ENCODE measurements around the gene ZNF575. TPM values are rescaled to one million over a fixed set of nuclear protein-coding genes. Genes with fewer than 3 reads are reported as not detected.
A peak's percentile ranks its signal among the peaks of the same experiment; 100 is the strongest.

The ZNF575 gene, protein sequence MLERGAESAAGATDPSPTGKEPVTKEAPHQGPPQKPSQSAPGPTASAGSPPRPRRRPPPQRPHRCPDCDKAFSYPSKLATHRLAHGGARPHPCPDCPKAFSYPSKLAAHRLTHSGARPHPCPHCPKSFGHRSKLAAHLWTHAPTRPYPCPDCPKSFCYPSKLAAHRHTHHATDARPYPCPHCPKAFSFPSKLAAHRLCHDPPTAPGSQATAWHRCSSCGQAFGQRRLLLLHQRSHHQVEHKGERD
- polyA plus RNA-seq, result not detected in 2 replicates
- 0.69 and 1.2 TPM in 2 replicates for polyA minus RNA-seq

DNA sequence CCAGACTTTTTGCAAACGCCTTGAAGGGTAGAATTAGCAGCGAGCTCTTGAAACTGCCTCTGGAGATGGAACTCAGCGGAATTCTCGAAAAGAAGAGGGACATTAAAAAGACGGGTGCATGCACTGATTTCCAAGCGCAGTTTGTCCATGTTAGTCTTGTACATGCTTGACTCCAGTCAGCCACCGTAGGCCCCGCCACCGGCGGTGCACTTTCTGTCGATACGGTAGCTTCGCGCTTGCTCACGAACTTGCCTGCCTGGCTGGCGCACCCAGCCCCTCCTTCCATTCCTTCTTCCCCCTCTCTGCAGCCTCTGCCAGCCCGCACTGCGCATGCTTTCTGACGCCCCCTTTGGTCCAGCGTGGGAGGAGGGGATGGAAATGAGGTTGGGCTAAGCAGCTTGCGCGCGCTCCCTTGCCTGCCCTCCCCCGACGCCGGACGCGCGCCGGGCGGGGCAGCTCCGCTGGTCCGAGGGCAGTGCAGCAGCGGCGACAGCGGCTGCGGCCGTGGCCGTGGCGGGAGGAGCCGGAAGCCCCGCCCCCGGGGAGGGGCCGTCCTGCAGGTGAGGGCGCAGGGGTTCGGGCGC is at the start of gene ZNF575:
ZNF575 (plus strand) TSS at position 227 of the 584 bp plus-strand sequence. CDS start 1,235 bp downstream, outside the sequence.
- Histone ChIP-seq H3K4me3 (ENCODE audit: low read length) (peak within 1 kb of the TSS; percentile 76), H2AFZ (ENCODE audit: low read depth, low read length) (peak within 1 kb of the TSS; percentile 82), H3F3A (ENCODE audit: insufficient read depth, low read length, poor library complexity, severe bottlenecking) (no peaks in the 10 kb centered on the region), H3K9me3 (ENCODE audit: low read length) (no peaks in the 10 kb centered on the region), H3K79me2 (replicated peaks; ENCODE audit: insufficient read depth, low read length) (no peaks in the 10 kb centered on the region), H3K27ac (ENCODE audit: low read length) (peak within 1 kb of the TSS; percentile 79), H3K27me3 (ENCODE audit: insufficient read depth, low read depth, low read length) (no peaks in the 10 kb centered on the region), H4K20me1 (ENCODE audit: insufficient read depth) (no peaks in the 10 kb centered on the region), H3K9ac (ENCODE audit: low read length) (peak within 1 kb of the TSS; percentile 71), H3K4me2 (ENCODE audit: low read length) (peak within 1 kb of the TSS; percentile 88), H3K36me3 (ENCODE audit: insufficient read depth, low read length) (no peaks in the 10 kb centered on the region), H3K9me2 (ENCODE audit: insufficient read depth, low read length) (no peaks in the 10 kb centered on the region)
- TF ChIP-seq MXI1 (conservative IDR thresholded peaks at IDR 0.05; ENCODE audit: poor library complexity, severe bottlenecking) (peak; percentile 73), EP300 (conservative IDR thresholded peaks at IDR 0.05; ENCODE audit: poor library complexity, severe bottlenecking) (peak; percentile 47), EZH2 (IDR thresholded peaks at IDR 0.05; ENCODE audit: borderline replicate concordance, insufficient read depth, low read length, poor library complexity, severe bottlenecking) (no peak), POLR2AphosphoS5 (IDR thresholded peaks at IDR 0.05) (peak; percentile 69), SMC3 (conservative IDR thresholded peaks at IDR 0.05; ENCODE audit: poor library complexity) (peak; percentile 8), RAD21 (conservative IDR thresholded peaks at IDR 0.05) (peak; percentile 23), TAF1 (IDR thresholded peaks at IDR 0.05; ENCODE audit: low read depth) (no peak)
- TF ChIP-seq, protein P1, sequence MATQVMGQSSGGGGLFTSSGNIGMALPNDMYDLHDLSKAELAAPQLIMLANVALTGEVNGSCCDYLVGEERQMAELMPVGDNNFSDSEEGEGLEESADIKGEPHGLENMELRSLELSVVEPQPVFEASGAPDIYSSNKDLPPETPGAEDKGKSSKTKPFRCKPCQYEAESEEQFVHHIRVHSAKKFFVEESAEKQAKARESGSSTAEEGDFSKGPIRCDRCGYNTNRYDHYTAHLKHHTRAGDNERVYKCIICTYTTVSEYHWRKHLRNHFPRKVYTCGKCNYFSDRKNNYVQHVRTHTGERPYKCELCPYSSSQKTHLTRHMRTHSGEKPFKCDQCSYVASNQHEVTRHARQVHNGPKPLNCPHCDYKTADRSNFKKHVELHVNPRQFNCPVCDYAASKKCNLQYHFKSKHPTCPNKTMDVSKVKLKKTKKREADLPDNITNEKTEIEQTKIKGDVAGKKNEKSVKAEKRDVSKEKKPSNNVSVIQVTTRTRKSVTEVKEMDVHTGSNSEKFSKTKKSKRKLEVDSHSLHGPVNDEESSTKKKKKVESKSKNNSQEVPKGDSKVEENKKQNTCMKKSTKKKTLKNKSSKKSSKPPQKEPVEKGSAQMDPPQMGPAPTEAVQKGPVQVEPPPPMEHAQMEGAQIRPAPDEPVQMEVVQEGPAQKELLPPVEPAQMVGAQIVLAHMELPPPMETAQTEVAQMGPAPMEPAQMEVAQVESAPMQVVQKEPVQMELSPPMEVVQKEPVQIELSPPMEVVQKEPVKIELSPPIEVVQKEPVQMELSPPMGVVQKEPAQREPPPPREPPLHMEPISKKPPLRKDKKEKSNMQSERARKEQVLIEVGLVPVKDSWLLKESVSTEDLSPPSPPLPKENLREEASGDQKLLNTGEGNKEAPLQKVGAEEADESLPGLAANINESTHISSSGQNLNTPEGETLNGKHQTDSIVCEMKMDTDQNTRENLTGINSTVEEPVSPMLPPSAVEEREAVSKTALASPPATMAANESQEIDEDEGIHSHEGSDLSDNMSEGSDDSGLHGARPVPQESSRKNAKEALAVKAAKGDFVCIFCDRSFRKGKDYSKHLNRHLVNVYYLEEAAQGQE (IDR thresholded peaks at IDR 0.05; ENCODE audit: borderline replicate concordance), result peak; percentile 27
- TF ChIP-seq, protein P2, sequence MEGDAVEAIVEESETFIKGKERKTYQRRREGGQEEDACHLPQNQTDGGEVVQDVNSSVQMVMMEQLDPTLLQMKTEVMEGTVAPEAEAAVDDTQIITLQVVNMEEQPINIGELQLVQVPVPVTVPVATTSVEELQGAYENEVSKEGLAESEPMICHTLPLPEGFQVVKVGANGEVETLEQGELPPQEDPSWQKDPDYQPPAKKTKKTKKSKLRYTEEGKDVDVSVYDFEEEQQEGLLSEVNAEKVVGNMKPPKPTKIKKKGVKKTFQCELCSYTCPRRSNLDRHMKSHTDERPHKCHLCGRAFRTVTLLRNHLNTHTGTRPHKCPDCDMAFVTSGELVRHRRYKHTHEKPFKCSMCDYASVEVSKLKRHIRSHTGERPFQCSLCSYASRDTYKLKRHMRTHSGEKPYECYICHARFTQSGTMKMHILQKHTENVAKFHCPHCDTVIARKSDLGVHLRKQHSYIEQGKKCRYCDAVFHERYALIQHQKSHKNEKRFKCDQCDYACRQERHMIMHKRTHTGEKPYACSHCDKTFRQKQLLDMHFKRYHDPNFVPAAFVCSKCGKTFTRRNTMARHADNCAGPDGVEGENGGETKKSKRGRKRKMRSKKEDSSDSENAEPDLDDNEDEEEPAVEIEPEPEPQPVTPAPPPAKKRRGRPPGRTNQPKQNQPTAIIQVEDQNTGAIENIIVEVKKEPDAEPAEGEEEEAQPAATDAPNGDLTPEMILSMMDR (IDR thresholded peaks at IDR 0.05; ENCODE audit: poor library complexity, severe bottlenecking), result peak; percentile 46

DNA sequence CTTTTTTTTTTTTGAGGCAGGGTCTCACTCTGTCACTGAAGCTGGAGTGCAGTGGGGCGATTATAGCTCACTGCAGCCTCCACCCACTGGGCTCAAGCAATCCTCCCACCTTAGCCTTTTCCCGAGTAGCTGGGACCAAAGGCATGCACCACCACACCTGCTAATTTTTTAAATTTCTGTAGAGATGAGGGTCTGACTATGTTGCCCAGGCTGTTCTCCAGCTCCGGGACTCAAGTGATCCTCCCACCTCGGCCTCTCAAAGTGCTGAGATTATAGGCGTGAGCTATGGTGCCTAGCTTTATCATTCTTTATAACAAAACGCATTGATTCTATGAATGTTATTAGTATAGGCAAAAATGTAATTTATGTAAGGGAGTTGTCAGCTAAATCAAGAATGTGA is 49.7 kb upstream of the ZNF575 start:
- H3K27me3 ChIP-seq (ENCODE audit: insufficient read depth, low read depth, low read length), result no peaks in the 10 kb centered on the region
- H3K36me3 ChIP-seq (ENCODE audit: insufficient read depth, low read length), result no peaks in the 10 kb centered on the region
- H4K20me1 ChIP-seq (ENCODE audit: insufficient read depth), result no peaks in the 10 kb centered on the region
- no peak overlapping the region for H3K4me2 ChIP-seq (ENCODE audit: low read length)
- TF ChIP-seq RAD21 (conservative IDR thresholded peaks at IDR 0.05) (no peak), EZH2 (IDR thresholded peaks at IDR 0.05; ENCODE audit: borderline replicate concordance, insufficient read depth, low read length, poor library complexity, severe bottlenecking) (no peak)
- TF ChIP-seq, protein P1 (IDR thresholded peaks at IDR 0.05; ENCODE audit: borderline replicate concordance), result no peak
- TF ChIP-seq, protein P2 (IDR thresholded peaks at IDR 0.05; ENCODE audit: poor library complexity, severe bottlenecking), result no peak
- no peaks in the 10 kb centered on the region for H3F3A ChIP-seq (ENCODE audit: insufficient read depth, low read length, poor library complexity, severe bottlenecking)
- H3K9me3 ChIP-seq (ENCODE audit: low read length), result no peaks in the 10 kb centered on the region
- H3K9ac ChIP-seq (ENCODE audit: low read length), result no peak overlapping the region
- no peak overlapping the region for H3K4me3 ChIP-seq (ENCODE audit: low read length)
- H3K9me2 ChIP-seq (ENCODE audit: insufficient read depth, low read length), result no peaks in the 10 kb centered on the region
- no peaks in the 10 kb centered on the region for H3K79me2 ChIP-seq (replicated peaks; ENCODE audit: insufficient read depth, low read length)
- no peak overlapping the region for H2AFZ ChIP-seq (ENCODE audit: low read depth, low read length)
- H3K27ac ChIP-seq (ENCODE audit: low read length), result no peak overlapping the region
